CD4-positive, alpha-beta T cell treated with Interleukin-12 subunit alpha and Interleukin-12 subunit beta, for 1 hour (primary cell): ENCODE results near the gene GRK2.
A peak's percentile ranks its signal among the peaks of the same experiment; 100 is the strongest.

ENCODE experiments used
- DNase-seq: peaks from one replicate; pipeline ENCODE4 v3.0.0-alpha.2; 2020

GRK2 gene

GRCh38 chr11:67271541-67272284 lies 5.4 kb downstream of the GRK2 start:
- DNase-seq = peak; percentile 66

GRCh38 chr11:67272327-67273259 lies 6.3 kb downstream of the GRK2 start:
- DNase-seq = no peak

GRCh38 chr11:67273260-67273990 lies 7.2 kb downstream of the GRK2 start:
- no peak for DNase-seq

GRCh38 chr11:67274768-67275605 lies 8.7 kb downstream of the GRK2 start:
- DNase-seq = no peak

- DNase-seq = no peak
Observed at GRCh38 chr11:67275606-67276409, 9.5 kb downstream of the GRK2 start.

- no peak for DNase-seq
Observed at GRCh38 chr11:67276781-67277230, 10.5 kb downstream of the GRK2 start.

- DNase-seq = peak; percentile 94
Observed at GRCh38 chr11:67277231-67277961, 11.1 kb downstream of the GRK2 start.

- no peak for DNase-seq
Observed at GRCh38 chr11:67278135-67278938, 12.1 kb downstream of the GRK2 start.

- DNase-seq = no peak
Observed at GRCh38 chr11:67278939-67279588, 12.8 kb downstream of the GRK2 start.

GRCh38 chr11:67279589-67280340 lies 13.5 kb downstream of the GRK2 start:
- DNase-seq = no peak

- no peak for DNase-seq
Observed at GRCh38 chr11:67280341-67280787, 14.1 kb downstream of the GRK2 start.

GRCh38 chr11:67280788-67281551 lies 14.7 kb downstream of the GRK2 start:
- no peak for DNase-seq

GRCh38 chr11:67281552-67282150 lies 15.4 kb downstream of the GRK2 start:
- no peak for DNase-seq

- DNase-seq = no peak
Observed at GRCh38 chr11:67282155-67282875, 16.0 kb downstream of the GRK2 start.

- no peak for DNase-seq
Observed at GRCh38 chr11:67282876-67283371, 16.7 kb downstream of the GRK2 start.

- no peak for DNase-seq
Observed at GRCh38 chr11:67283481-67283963, 17.2 kb downstream of the GRK2 start.
